Neuronal stem cell (in vitro differentiated cells): ENCODE data around the gene SMYD3.
A peak's percentile ranks its signal among the peaks of the same experiment; 100 is the strongest.

Source experiments
- DNase-seq: peaks from one replicate; pipeline ENCODE4 v3.0.0-alpha.2; 2013; ENCODE audit warnings: low spot score
- H2AFZ ChIP-seq: one replicate; pipeline ENCODE4 v1.6.1; 2013; ENCODE audit warnings: mild to moderate bottlenecking, low read length, inconsistent platforms
- H2AK5ac ChIP-seq: 2 replicates; pipeline ENCODE4 v1.6.1; 2013; ENCODE audit warnings: low read depth, mild to moderate bottlenecking, inconsistent platforms, low read length, moderate library complexity, mixed read lengths
- H2BK120ac ChIP-seq: 2 replicates; pipeline ENCODE4 v1.6.1; 2013; ENCODE audit warnings: low read depth, mild to moderate bottlenecking, inconsistent platforms, low read length, moderate library complexity, mixed read lengths
- H2BK12ac ChIP-seq: one replicate; pipeline ENCODE4 v1.6.1; 2013; ENCODE audit warnings: low read length, inconsistent platforms
- H2BK15ac ChIP-seq: 2 replicates; pipeline ENCODE4 v1.6.1; 2013; ENCODE audit warnings: mild to moderate bottlenecking, low read length, inconsistent platforms, mixed read lengths
- H2BK5ac ChIP-seq: one replicate; pipeline ENCODE4 v1.6.1; 2013; ENCODE audit warnings: inconsistent platforms, mild to moderate bottlenecking, low read length, moderate library complexity
- H3K14ac ChIP-seq: one replicate; pipeline ENCODE4 v1.6.1; 2013; ENCODE audit warnings: low read length, inconsistent platforms
- H3K18ac ChIP-seq: 2 replicates; pipeline ENCODE4 v1.6.1; 2013; ENCODE audit warnings: low read length, inconsistent platforms
- H3K23ac ChIP-seq: 2 replicates; pipeline ENCODE4 v1.6.1; 2013; ENCODE audit warnings: low read depth, mild to moderate bottlenecking, mixed read lengths, low read length, inconsistent platforms; ENCODE audit not compliant: poor library complexity
- H3K27ac ChIP-seq: replicated peaks from 3 replicates; pipeline ENCODE4 v1.5.1; 2013; ENCODE audit warnings: low read length, inconsistent platforms
- H3K27me3 ChIP-seq, 3 experiments: 2 replicates each; pipeline ENCODE4 v1.6.1; 2013; ENCODE audit warnings: low read length in 3 of 3, mild to moderate bottlenecking in 2 of 3, inconsistent platforms in 1 of 3, low read depth in 1 of 3, mixed read lengths in 1 of 3, moderate library complexity in 1 of 3; ENCODE audit not compliant: control insufficient read depth in 3 of 3, insufficient read depth in 3 of 3
- H3K36me3 ChIP-seq, 2 donors: replicated peaks in 1 of 2; 2 replicates each; pipeline ENCODE4 v1.6.1; 2013; ENCODE audit warnings: low read length in 2 of 2; ENCODE audit not compliant: control insufficient read depth in 2 of 2, insufficient read depth in 2 of 2
- H3K4ac ChIP-seq: 2 replicates; pipeline ENCODE4 v1.6.1; 2013; ENCODE audit warnings: inconsistent platforms, mild to moderate bottlenecking, low read length, moderate library complexity
- H3K4me1 ChIP-seq, 2 donors: 1 replicate in 1 of 2; 2 replicates in 1 of 2; pipeline ENCODE4 v1.6.1; 2013; ENCODE audit warnings: low read length in 2 of 2, low read depth in 1 of 2; ENCODE audit not compliant: control insufficient read depth in 2 of 2, insufficient read depth in 1 of 2
- H3K4me2 ChIP-seq: one replicate; pipeline ENCODE4 v1.6.1; 2013; ENCODE audit warnings: mild to moderate bottlenecking, low read length, inconsistent platforms; ENCODE audit not compliant: insufficient read depth, poor library complexity, severe bottlenecking
- H3K4me3 ChIP-seq, 2 donors: 2 replicates each; pipeline ENCODE4 v1.5.1; 2013; ENCODE audit warnings: low read length in 2 of 2, mild to moderate bottlenecking in 2 of 2, inconsistent platforms in 1 of 2, moderate library complexity in 1 of 2
- H3K79me1 ChIP-seq: one replicate; pipeline ENCODE4 v1.6.1; 2013; ENCODE audit warnings: low read depth, mild to moderate bottlenecking, inconsistent platforms, low read length, moderate library complexity
- H3K9ac ChIP-seq: one replicate; pipeline ENCODE4 v1.6.1; 2013; ENCODE audit warnings: mild to moderate bottlenecking, low read depth, low read length, inconsistent platforms; ENCODE audit not compliant: poor library complexity
- H3K9me3 ChIP-seq, 2 donors: replicated peaks in 1 of 2; 2 replicates each; pipeline versions ENCODE3 to v1.6.1; 2013; ENCODE audit warnings: low read length in 2 of 2, mild to moderate bottlenecking in 2 of 2, inconsistent platforms in 1 of 2, low read depth in 1 of 2, mixed read lengths in 1 of 2, moderate library complexity in 1 of 2; ENCODE audit not compliant: control insufficient read depth in 2 of 2, insufficient read depth in 1 of 2
- H4K8ac ChIP-seq: one replicate; pipeline ENCODE4 v1.6.1; 2013; ENCODE audit warnings: low read depth, mild to moderate bottlenecking, inconsistent platforms, low read length, moderate library complexity
- H4K91ac ChIP-seq: one replicate; pipeline ENCODE4 v1.6.1; 2013; ENCODE audit warnings: low read length, low read depth, mild to moderate bottlenecking, inconsistent platforms; ENCODE audit not compliant: poor library complexity
- WGBS, 2 donors: extraction: QIAGEN DNeasy Blood & Tissue Kit; methylation state at CpG; one replicate each; pipeline ENCODE4 v1.1.7; 2013; ENCODE audit warnings: missing lambda C conversion rate in 2 of 2, mixed read lengths in 1 of 2; ENCODE audit not compliant: insufficient read length in 2 of 2, insufficient replicate concordance in 1 of 2; ENCODE audit errors: extremely low coverage in 2 of 2; 5-methylcytosine and 5-hydroxymethylcytosine counted together

The SMYD3 gene

GRCh38 chr1:246512635-246513034 lies 5.6 kb upstream of the SMYD3 start:
- no CpG with 5 or more reads among the region's 10 CpGs for WGBS, 2 donors
- H3K36me3 ChIP-seq = no peaks in the 10 kb centered on the region
- no peak overlapping the region for H3K4me2 ChIP-seq
- peak overlapping the region; percentile 65 for H3K23ac ChIP-seq
- no peaks in the 10 kb centered on the region for H3K27me3 ChIP-seq
- no peak overlapping the region for H2AK5ac ChIP-seq
- no peak overlapping the region for H2BK15ac ChIP-seq
- H3K27ac ChIP-seq = no peak overlapping the region
- no peak for DNase-seq
- peaks cover 19 to 28% of the 10 kb centered on the region in 2 donors for H3K9me3 ChIP-seq
- no peak overlapping the region for H3K9ac ChIP-seq
- no peaks in the 10 kb centered on the region for H3K4me1 ChIP-seq
- H2AFZ ChIP-seq = no peak overlapping the region
- no peak overlapping the region for H4K8ac ChIP-seq
- H3K4ac ChIP-seq = no peak overlapping the region
- H3K14ac ChIP-seq = peak overlapping the region; percentile 71
- H4K91ac ChIP-seq = no peak overlapping the region
- no peak overlapping the region for H2BK5ac ChIP-seq
- H2BK120ac ChIP-seq = no peak overlapping the region
- peak overlapping the region; percentile 38 for H3K18ac ChIP-seq
- H3K4me3 ChIP-seq = no peak overlapping the region
- no peaks in the 10 kb centered on the region for H3K79me1 ChIP-seq
- H2BK12ac ChIP-seq = no peak overlapping the region

- Histone ChIP-seq H3K4me1 (peaks cover 0 to 2% of the 10 kb centered on the region in 2 donors), H3K4ac (no peak overlapping the region), H3K9ac (no peak overlapping the region), H3K36me3 (no peaks in the 10 kb centered on the region), H2AFZ (no peak overlapping the region), H3K27ac (no peak overlapping the region), H2BK12ac (no peak overlapping the region), H3K79me1 (no peaks in the 10 kb centered on the region), H3K14ac (no peak overlapping the region), H2BK5ac (no peak overlapping the region), H3K4me2 (no peak overlapping the region), H3K27me3 (no peaks in the 10 kb centered on the region), H3K18ac (no peak overlapping the region), H2AK5ac (no peak overlapping the region), H2BK120ac (no peak overlapping the region), H3K23ac (no peak overlapping the region), H4K8ac (no peak overlapping the region), H3K9me3 (peaks cover 15 to 24% of the 10 kb centered on the region in 2 donors), H3K4me3 (no peak overlapping the region), H4K91ac (no peak overlapping the region), H2BK15ac (no peak overlapping the region)
- DNase-seq = no peak
- WGBS, 2 donors = no CpG with 5 or more reads among the region's 7 CpGs
Observed at GRCh38 chr1:246512230-246512629, 5.2 kb upstream of the SMYD3 start.

GRCh38 chr1:246511203-246511602 lies 4.1 kb upstream of the SMYD3 start:
- Histone ChIP-seq H2BK15ac (no peak overlapping the region), H4K91ac (no peak overlapping the region), H3K18ac (peak overlapping the region; percentile 8), H2AK5ac (no peak overlapping the region), H2BK5ac (no peak overlapping the region), H3K23ac (no peak overlapping the region), H3K9me3 (peaks cover 8 to 16% of the 10 kb centered on the region in 2 donors), H3K79me1 (no peaks in the 10 kb centered on the region), H3K4me3 (no peak overlapping the region), H3K4me1 (peaks cover 0 to 4% of the 10 kb centered on the region in 2 donors), H3K36me3 (no peaks in the 10 kb centered on the region), H2BK12ac (no peak overlapping the region), H3K4me2 (no peak overlapping the region), H3K9ac (no peak overlapping the region), H3K27me3 (no peaks in the 10 kb centered on the region), H2AFZ (no peak overlapping the region), H3K4ac (no peak overlapping the region), H2BK120ac (no peak overlapping the region), H3K27ac (no peak overlapping the region), H4K8ac (no peak overlapping the region), H3K14ac (no peak overlapping the region)
- no peak for DNase-seq
- no CpG with 5 or more reads among the region's 7 CpGs for WGBS, 2 donors

- Histone ChIP-seq H2AK5ac (no peak overlapping the region), H3K14ac (no peak overlapping the region), H3K9ac (no peak overlapping the region), H2BK12ac (no peak overlapping the region), H3K27ac (no peak overlapping the region), H4K8ac (no peak overlapping the region), H3K9me3 (peaks cover 7 to 12% of the 10 kb centered on the region in 2 donors), H3K18ac (peak overlapping the region; percentile 57), H3K4ac (peak overlapping the region; percentile 53), H4K91ac (no peak overlapping the region), H3K23ac (no peak overlapping the region), H3K27me3 (no peaks in the 10 kb centered on the region), H2BK120ac (peak overlapping the region; percentile 72), H2BK5ac (no peak overlapping the region), H2AFZ (no peak overlapping the region), H2BK15ac (no peak overlapping the region), H3K4me3 (no peak overlapping the region), H3K79me1 (no peaks in the 10 kb centered on the region), H3K4me2 (no peak overlapping the region), H3K36me3 (no peaks in the 10 kb centered on the region), H3K4me1 (peaks cover 0 to 4% of the 10 kb centered on the region in 2 donors)
- WGBS, 2 donors = no CpG with 5 or more reads among the region's 13 CpGs
- no peak for DNase-seq
Observed at GRCh38 chr1:246510147-246511030, 3.3 kb upstream of the SMYD3 start.
